GM12878 (cell line): ENCODE data around the gene FAM53B. TPM values are rescaled to one million over a fixed set of nuclear protein-coding genes. Genes with fewer than 3 reads are reported as not detected.

Experiments
- ASH2L ChIP-seq: fragments of 300-600, 200-600 bp; sonication (generic); IDR thresholded peaks from 2 replicates; pipeline ENCODE4 v1.6.1; 2017; ENCODE audit warnings: low read depth, mild to moderate bottlenecking, borderline replicate concordance
- ATF7 ChIP-seq: fragments of 450-650 bp; IDR thresholded peaks from 2 replicates; pipeline ENCODE4 v1.6.1; 2016; ENCODE audit warnings: low read depth, mild to moderate bottlenecking
- CHD4 ChIP-seq: fragments of 200-600 bp; sonication (generic); IDR thresholded peaks from 2 replicates; pipeline ENCODE4 v1.6.1; 2016; ENCODE audit warnings: mild to moderate bottlenecking
- EGR1 ChIP-seq, 2 experiments: IDR thresholded peaks; 1 replicate in 1 of 2; 2 replicates in 1 of 2; pipeline ENCODE4 v1.6.1; 2011 to 2012; ENCODE audit warnings: low read depth in 2 of 2, low read length in 2 of 2, borderline replicate concordance in 1 of 2, mild to moderate bottlenecking in 1 of 2, moderate library complexity in 1 of 2
- GABPA ChIP-seq: IDR thresholded peaks from 2 replicates; pipeline ENCODE4 v1.6.1; 2014; ENCODE audit warnings: antibody characterized with exemption, low read depth, mild to moderate bottlenecking, inconsistent platforms
- HCFC1 ChIP-seq: fragments of 150-350 bp; IDR thresholded peaks from 2 replicates; pipeline ENCODE4 v1.6.1; 2014; ENCODE audit warnings: low read length
- IKZF2 ChIP-seq, 2 experiments: fragments of 450-650 bp; IDR thresholded peaks; 2 replicates each; pipeline ENCODE4 v1.6.1; 2017; ENCODE audit warnings: mild to moderate bottlenecking in 2 of 2, moderate library complexity in 2 of 2
- NFXL1 ChIP-seq: fragments of 450-650 bp; IDR thresholded peaks from 2 replicates; pipeline ENCODE4 v1.6.1; 2017; ENCODE audit warnings: antibody characterized with exemption, mild to moderate bottlenecking, borderline replicate concordance
- NFYA ChIP-seq: IDR thresholded peaks from 2 replicates; pipeline ENCODE4 v1.6.1; 2011; ENCODE audit warnings: low read depth, mild to moderate bottlenecking, low read length, improper control_type of control experiment, borderline replicate concordance
- NR2C2 ChIP-seq: IDR thresholded peaks from 2 replicates; pipeline ENCODE4 v1.6.1; 2011; ENCODE audit warnings: borderline replicate concordance, low read depth; ENCODE audit not compliant: control insufficient read depth, insufficient read length
- PML ChIP-seq: IDR thresholded peaks from 2 replicates; pipeline ENCODE4 v1.6.1; 2012; ENCODE audit warnings: low read length, inconsistent platforms
- POLR2AphosphoS2 ChIP-seq: IDR thresholded peaks from 2 replicates; pipeline ENCODE4 v1.6.1; 2011; ENCODE audit warnings: low read depth, mild to moderate bottlenecking, low read length, improper control_type of control experiment, moderate library complexity
- RFX5 ChIP-seq: IDR thresholded peaks from 2 replicates; pipeline ENCODE4 v1.6.1; 2011; ENCODE audit warnings: low read depth, low read length, improper control_type of control experiment
- SMAD1 ChIP-seq: fragments of 450-650 bp; IDR thresholded peaks from 2 replicates; pipeline ENCODE4 v1.6.1; 2018; ENCODE audit warnings: mild to moderate bottlenecking, low read depth; ENCODE audit not compliant: partially characterized antibody
- SMC3 ChIP-seq: IDR thresholded peaks from 2 replicates; pipeline ENCODE4 v1.6.1; 2011; ENCODE audit warnings: low read length, improper control_type of control experiment, borderline replicate concordance
- SREBF1 ChIP-seq: IDR thresholded peaks from 2 replicates; pipeline ENCODE4 v1.6.1; 2012; ENCODE audit warnings: mild to moderate bottlenecking, low read length
- SRF ChIP-seq, 2 experiments: IDR thresholded peaks; 2 replicates each; pipeline ENCODE4 v1.6.1; 2011; ENCODE audit warnings: low read depth in 2 of 2, low read length in 2 of 2, mild to moderate bottlenecking in 1 of 2, moderate library complexity in 1 of 2
- ZNF207 ChIP-seq: fragments of 450-650 bp; IDR thresholded peaks from 2 replicates; pipeline ENCODE4 v1.6.1; 2014; ENCODE audit warnings: antibody characterized with exemption, mild to moderate bottlenecking, borderline replicate concordance
- polyA plus RNA-seq, 11 experiments: library from polyadenylated mRNA; depleted of rRNA in 4 of 11; unstranded in 6 of 11; stranded (reverse) in 5 of 11; fragments of >200 nt; fragmentation: Nextera tagmentation in 4 of 11; fragmentation: Illumina TruSeq in 1 of 11; extraction: Ambion mirVana in 4 of 11; extraction: Trizol in 1 of 11; gene quantifications; 1 replicate in 1 of 11; 2 replicates in 10 of 11; pipeline versions ENCODE4 v1.2.1 to v1.2.3, GENCODE V29; 2011 to 2016; ENCODE audit warnings: inconsistent platforms in 2 of 11, missing spikeins in 2 of 11, low read depth in 1 of 11
- total RNA-seq, 4 experiments: library from RNA; depleted of rRNA in 3 of 4; stranded (reverse); fragments of >200 nt in 3 of 4; fragmentation: Illumina TruSeq in 1 of 4; extraction: Trizol in 1 of 4; gene quantifications; 2 replicates each; pipeline versions ENCODE4 v1.2.1 to v1.2.3, GENCODE V29; 2013 to 2021
- TF ChIP-seq, protein P1 (sequence below): fragments of 450-650 bp; IDR thresholded peaks from 2 replicates; pipeline ENCODE4 v1.6.1; 2018; ENCODE audit warnings: mild to moderate bottlenecking, low read depth, moderate library complexity; ENCODE audit not compliant: partially characterized antibody

FAM53B gene
- total and polyA plus RNA-seq, 10 of the 15 experiments (the other 5 are each of a cell fraction or from before 2014, with no cell fraction given) = 0.05 to 26.3 (median 8.1) TPM

DNA sequence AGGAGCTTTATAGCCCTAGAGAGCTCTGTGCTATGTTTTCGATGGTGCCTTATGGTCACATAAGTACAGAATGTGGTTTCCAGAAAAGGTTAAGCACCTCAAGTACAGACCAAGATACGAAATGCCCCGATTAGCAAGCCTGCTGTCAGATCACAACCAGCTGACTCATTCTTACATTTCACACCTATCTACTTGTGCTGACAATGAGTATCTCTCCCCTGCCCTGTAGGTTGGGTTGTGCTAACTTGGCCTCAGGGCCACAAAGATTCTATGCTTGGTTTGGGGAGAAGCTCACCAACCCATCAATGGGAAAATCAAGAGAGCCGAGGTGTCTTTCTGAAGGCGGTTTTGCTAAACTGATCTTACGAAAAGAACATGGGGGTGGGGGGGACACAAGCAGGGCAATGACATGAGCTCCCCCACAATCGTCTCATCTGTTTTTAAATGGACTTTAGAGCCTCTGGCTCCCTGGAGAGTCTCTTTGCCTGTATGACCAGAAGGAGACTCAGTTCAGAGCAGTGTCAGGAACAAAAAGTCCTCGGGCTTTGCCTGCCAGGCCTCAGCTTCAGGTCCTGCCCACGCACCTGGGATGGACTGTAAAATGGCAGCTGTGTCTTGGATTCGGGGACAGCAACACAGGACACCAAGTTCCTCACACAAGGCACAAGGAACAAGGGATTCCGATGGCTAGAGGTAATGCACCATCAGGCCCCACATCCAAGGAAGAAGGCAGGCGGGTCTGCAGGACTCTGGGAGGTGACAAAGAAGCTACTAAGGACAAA is 55.1 kb downstream of the FAM53B start (continued):
- TF ChIP-seq, protein P1, sequence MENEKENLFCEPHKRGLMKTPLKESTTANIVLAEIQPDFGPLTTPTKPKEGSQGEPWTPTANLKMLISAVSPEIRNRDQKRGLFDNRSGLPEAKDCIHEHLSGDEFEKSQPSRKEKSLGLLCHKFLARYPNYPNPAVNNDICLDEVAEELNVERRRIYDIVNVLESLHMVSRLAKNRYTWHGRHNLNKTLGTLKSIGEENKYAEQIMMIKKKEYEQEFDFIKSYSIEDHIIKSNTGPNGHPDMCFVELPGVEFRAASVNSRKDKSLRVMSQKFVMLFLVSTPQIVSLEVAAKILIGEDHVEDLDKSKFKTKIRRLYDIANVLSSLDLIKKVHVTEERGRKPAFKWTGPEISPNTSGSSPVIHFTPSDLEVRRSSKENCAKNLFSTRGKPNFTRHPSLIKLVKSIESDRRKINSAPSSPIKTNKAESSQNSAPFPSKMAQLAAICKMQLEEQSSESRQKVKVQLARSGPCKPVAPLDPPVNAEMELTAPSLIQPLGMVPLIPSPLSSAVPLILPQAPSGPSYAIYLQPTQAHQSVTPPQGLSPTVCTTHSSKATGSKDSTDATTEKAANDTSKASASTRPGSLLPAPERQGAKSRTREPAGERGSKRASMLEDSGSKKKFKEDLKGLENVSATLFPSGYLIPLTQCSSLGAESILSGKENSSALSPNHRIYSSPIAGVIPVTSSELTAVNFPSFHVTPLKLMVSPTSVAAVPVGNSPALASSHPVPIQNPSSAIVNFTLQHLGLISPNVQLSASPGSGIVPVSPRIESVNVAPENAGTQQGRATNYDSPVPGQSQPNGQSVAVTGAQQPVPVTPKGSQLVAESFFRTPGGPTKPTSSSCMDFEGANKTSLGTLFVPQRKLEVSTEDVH = no peak
- TF ChIP-seq NFXL1 (no peak), IKZF2 (IDR thresholded peaks at IDR 0.05) (peak; percentile 88 to 89; a peak in 3 of 4 replicates), NFYA (no peak), ASH2L (no peak), POLR2AphosphoS2 (no peak), SREBF1 (0 out of 2 replicates have a peak, but pooled peaks have one; percentile 45), RFX5 (no peak), GABPA (no peak), NR2C2 (no peak), ZNF207 (no peak), SRF (IDR thresholded peaks at IDR 0.05; ENCODE audit: low read depth in 2 of 2, low read length in 2 of 2) (0 out of 4 replicates have a peak, but pooled peaks of 1 of the 2 experiments have one; percentile 60), SMC3 (no peak; the same call in 1 of the 2 replicates), EGR1 (IDR thresholded peaks at IDR 0.05; ENCODE audit: borderline replicate concordance in 1 of 2, low read depth in 2 of 2, low read length in 2 of 2) (no peak), PML (no peak), CHD4 (no peak), ATF7 (peak; percentile 91), HCFC1 (no peak), SMAD1 (peak; percentile 60)
